HG03520 (cell line): Measurements from ENCODE around the gene LRP3.

Experiments
- ATAC-seq: cut with Tn5 transposase; IDR thresholded peaks from one replicate; pipeline ENCODE4 v1.9.1; 2021; ENCODE audit warnings: mild to moderate bottlenecking, moderate library complexity; ENCODE audit not compliant: unreplicated experiment

LRP3 gene

DNA sequence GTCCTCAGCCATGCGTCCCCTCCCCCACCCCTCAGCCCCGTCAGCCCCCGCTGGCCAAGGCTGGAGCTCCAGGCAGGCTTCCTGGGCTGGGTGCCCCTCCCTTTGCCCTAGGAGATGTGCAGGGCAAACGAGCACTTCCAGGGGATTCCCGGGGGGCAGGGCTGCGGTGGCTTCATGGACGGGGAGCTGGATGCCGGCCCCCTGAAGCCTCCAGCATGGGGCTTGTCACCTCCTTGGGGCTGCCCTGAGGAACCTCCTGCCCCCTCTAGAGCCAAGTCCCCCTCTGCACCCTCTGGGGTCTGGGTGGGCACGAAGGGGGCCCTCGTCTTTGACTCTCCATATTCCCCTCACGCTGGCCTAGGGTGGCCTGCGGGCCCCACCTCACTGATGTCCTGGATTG, 56.9 kb downstream of the LRP3 start:
- ATAC-seq, result no peak

DNA sequence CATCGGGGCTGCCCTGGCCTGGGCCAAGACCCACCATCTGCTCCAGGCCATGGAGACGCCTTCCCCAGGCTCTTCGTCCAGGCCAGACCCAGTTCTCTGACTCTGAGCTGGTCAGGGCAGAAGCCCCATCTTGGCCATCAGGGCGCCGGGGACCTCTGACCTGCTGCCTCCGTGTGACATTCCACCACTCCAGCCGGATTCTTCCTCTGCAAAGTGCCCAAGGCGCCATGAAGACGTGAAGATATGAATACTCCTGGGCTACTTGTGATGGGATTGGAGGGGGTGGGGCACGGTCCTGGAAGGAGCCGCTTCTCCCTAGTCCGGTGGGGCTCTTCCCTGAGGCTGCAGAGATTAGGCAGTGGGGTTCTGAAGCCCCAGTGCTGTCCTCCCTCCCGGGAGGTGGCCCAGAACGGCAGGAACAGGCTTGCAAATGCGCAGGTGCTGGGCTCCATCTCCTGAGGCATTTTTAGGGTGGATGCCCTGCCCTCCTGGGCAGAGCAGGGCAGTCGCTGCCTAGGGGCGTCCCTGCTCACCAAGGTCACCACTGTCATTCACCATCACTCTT, 57.5 kb downstream of the LRP3 start:
- ATAC-seq, result no peak

DNA sequence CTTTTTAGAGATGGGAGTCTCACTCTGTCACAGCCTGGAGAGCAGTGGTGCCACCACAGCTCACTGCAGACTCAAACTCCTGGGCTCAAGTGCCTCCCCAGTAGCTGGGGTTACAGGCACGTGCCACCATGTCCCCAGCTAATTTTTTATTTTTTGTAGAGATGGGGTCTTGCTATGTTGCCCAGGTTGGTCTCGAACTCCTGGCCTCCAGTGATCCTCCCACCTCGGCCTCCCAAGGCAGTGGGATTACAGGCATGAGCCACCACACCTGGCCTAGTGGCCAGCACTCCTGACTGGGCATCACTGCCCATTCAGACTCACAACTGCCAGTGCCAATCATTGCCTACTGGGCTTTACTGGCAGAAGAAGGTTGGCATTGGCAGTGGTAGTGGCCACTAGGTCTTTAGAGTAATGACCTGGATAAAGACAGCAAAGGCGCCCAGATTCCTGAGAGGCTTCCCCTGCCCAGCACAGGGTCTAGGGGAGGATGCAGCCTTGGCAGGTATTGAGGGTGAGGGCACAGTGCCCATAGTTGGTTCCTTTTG, 58.4 kb downstream of the LRP3 start:
- ATAC-seq, result no peak

DNA sequence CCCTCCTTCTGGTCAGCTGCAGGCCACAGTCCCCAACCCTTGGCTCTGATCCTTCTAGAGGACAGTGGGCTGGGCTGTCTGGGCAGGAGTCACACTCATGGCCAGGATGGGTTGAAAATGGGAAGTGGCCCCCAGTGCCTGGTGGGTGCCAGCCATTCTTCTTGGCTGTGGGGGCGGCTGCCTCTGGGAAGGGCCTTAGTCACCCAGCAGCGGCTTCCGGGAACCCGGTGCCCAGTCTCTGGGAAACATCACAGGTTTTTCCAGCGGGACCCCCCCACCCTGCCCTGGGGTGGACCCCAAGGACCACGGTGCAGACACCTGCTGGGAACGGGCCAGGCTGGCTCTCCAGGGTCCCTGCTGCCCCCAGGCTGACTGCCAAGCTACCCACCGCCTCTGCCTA, 58.8 kb downstream of the LRP3 start:
- ATAC-seq, result no peak

DNA sequence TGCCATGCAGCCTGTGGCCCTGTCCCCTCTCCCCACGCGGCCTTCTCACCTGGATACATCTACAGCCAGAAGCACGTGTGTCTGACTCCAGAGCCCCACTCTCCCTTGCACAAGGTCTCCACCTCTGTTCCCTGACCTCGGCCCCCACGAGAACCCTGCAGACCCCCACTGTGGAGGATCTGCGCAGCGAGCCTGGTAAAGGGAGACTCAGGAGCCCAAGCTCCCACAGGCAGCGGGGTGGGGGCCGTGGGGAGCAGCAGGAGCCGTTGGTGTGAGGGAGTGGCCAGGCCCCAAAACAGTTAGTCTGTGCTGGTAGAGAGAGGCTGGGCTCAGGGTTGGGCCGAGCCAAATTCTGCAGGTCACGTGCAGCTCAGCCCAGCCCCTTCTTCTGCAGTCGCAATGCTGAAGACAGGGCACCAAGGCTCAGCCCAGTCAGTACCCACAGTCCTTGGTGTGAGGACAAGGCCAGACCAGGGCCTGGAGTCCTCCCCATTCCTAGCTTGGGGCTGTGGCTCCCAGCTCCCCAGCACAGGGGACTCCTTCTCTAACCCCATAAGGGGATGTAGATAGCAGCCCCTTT, 60.2 kb downstream of the LRP3 start:
- ATAC-seq, result no peak

DNA sequence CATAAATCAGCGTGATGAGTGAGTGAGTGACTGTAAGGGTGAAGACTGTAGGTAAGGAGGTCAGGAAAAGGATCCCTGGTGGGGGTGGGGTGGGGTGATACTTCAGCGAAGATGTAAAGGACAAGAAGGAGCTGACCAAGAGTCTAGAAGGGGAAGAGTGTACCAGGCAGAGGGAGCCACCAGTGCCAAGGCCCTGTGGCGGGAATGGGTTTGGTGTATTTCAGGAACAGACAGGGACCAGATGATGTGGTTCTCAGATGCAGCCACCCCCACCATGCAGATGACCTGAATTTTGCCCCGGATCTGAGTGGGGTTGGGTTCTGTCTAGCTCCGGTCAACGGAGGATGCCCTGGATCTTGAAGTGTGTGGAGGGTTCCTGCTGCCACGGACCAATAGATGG, 61.7 kb downstream of the LRP3 start:
- no peak for ATAC-seq

DNA sequence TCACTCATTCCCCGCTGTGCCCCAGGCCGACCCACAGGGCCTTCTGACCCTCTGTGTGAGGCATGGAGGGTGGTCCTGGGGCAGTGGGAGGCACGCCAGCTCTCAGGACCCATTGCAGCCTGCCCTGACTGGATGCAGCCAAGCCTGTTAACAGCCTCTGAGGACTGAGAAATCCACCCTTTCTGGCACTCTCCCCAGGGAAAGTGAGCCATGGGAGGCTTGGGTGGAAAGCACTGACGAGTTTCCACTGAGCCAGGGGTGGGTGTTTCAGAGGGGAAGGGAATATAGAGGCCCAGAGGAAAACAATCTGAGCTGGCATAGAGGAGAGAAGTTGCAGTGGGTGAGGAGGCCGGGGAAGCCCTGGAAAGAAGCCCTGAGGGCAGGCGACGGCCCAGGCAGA, 62.1 kb downstream of the LRP3 start:
- ATAC-seq, result no peak

DNA sequence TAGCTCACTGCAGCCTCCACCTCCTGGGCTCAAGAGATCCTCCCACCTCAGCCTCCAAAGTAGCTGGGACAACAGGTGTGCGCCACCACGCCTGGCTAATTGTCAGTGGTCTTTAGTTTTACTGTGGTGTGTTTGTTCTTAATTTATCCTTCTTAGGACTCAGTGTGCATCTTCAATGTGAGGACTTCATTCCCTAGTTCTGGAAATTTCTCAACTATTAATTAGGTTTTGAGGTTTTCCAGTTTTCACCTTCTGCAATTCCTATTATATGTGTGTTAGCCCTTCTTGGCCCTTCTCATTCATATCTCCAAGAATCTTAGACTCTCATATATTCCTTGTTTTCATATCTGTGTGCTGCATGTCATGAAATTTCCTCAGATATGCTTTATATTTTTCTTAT, 63.7 kb downstream of the LRP3 start:
- no peak for ATAC-seq
